Thymus (tissue), 11 donors: ENCODE data around the gene RGL2. TPM values are rescaled to one million over a fixed set of nuclear protein-coding genes. Genes with fewer than 3 reads are reported as not detected.
"Not testable (repeated sequence)": the region's sequence is repeated elsewhere in the genome, so short reads cannot be mapped to it uniquely, and the experiment has no call there.

ENCODE experiments used
- DNase-seq, 9 donors: peaks; one replicate each; pipeline ENCODE4 v3.0.0-alpha.2; 2013; ENCODE audit warnings: low spot score in 9 of 9, low read depth in 6 of 9, missing footprints in 1 of 9
- H3K27ac ChIP-seq, 2 donors: one replicate each; pipeline ENCODE4 v1.5.1; 2013; ENCODE audit warnings: control low read depth in 1 of 2, low read depth in 1 of 2, low read length in 1 of 2, mild to moderate bottlenecking in 1 of 2, moderate library complexity in 1 of 2
- H3K27me3 ChIP-seq, 2 donors: one replicate each; pipeline ENCODE4 v1.5.1; 2013; ENCODE audit warnings: low read length in 1 of 2; ENCODE audit not compliant: control insufficient read depth in 2 of 2, insufficient read depth in 1 of 2
- H3K36me3 ChIP-seq, 2 donors: one replicate each; pipeline ENCODE4 v1.5.1; 2013; ENCODE audit warnings: low read length in 1 of 2, mild to moderate bottlenecking in 1 of 2, moderate library complexity in 1 of 2; ENCODE audit not compliant: control insufficient read depth in 2 of 2, insufficient read depth in 2 of 2
- H3K4me1 ChIP-seq, 2 donors: one replicate each; pipeline ENCODE4 v1.5.1; 2013; ENCODE audit warnings: low read length in 2 of 2; ENCODE audit not compliant: control insufficient read depth in 2 of 2, insufficient read depth in 2 of 2
- H3K4me3 ChIP-seq, 2 donors: one replicate each; pipeline ENCODE4 v1.5.1; 2013; ENCODE audit warnings: low read length in 2 of 2, control low read depth in 1 of 2, mild to moderate bottlenecking in 1 of 2
- H3K9me3 ChIP-seq, 2 donors: one replicate each; pipeline ENCODE4 v1.5.1; 2013; ENCODE audit warnings: low read length in 1 of 2, mild to moderate bottlenecking in 1 of 2; ENCODE audit not compliant: control insufficient read depth in 2 of 2, insufficient read depth in 1 of 2
- WGBS: extraction: QIAGEN DNeasy Blood & Tissue Kit; methylation state at CpG from one replicate; pipeline ENCODE4 v1.1.7; 2013; 5-methylcytosine and 5-hydroxymethylcytosine counted together
- polyA plus RNA-seq: library from polyadenylated mRNA; stranded (reverse); fragments of 200-250 nt; gene quantifications from one replicate; pipeline ENCODE4 v1.2.3, GENCODE V29; 2013
- total RNA-seq: library from RNA; stranded (reverse); fragments of 120-200 nt; gene quantifications from one replicate; pipeline ENCODE4 v1.2.4, GENCODE V29; 2013
- donor health status: healthy.

RGL2 gene
- total and polyA plus RNA-seq, 2 donors, result 19.9 to 120 TPM

DNA sequence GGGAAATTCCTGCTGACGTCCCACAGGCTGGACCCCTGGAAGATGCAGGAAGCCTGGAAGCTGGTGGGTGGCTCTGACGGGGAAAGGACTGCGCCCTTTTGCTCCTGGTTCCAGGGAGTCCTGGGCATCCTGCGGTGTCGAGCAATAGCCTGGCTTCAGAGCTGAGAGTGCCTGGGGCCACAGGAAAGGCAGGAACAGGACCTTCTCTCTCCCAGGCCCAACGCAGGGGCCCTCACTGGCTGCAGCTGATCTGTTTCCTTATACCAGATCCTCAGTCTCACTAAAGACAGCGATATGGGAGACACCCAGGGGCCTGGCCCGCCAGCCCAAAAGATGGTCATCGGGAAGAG lies 20.4 kb downstream of the RGL2 start:
- no peak for DNase-seq
- 96% methylated on average over 9 of the region's 9 CpGs for WGBS
- Histone ChIP-seq H3K4me3 (peak overlapping the region in 1 of 2 donors; percentile 92), H3K27me3 (no peaks in the 10 kb centered on the region), H3K4me1 (peaks cover 22 to 51% of the 10 kb centered on the region in 2 donors), H3K27ac (peak overlapping the region; percentile 35 to 97), H3K9me3 (no peaks in the 10 kb centered on the region), H3K36me3 (peaks cover 54 to 76% of the 10 kb centered on the region in 2 donors)

- Histone ChIP-seq H3K27ac (peak overlapping the region; percentile 94 to 97), H3K4me1 (peaks cover 25 to 55% of the 10 kb centered on the region in 2 donors), H3K36me3 (peaks cover 54 to 79% of the 10 kb centered on the region in 2 donors), H3K9me3 (no peaks in the 10 kb centered on the region), H3K4me3 (peak overlapping the region; percentile 90 to 92), H3K27me3 (no peaks in the 10 kb centered on the region)
- DNase-seq, result peak in 3 of 9 donors; percentile 15 to 53 (median 26)
- WGBS, result 55% methylated on average over 39 of the region's 39 CpGs
Measured at GRCh38 chr6:33277663-33278391, 20.9 kb downstream of the RGL2 start.

DNA sequence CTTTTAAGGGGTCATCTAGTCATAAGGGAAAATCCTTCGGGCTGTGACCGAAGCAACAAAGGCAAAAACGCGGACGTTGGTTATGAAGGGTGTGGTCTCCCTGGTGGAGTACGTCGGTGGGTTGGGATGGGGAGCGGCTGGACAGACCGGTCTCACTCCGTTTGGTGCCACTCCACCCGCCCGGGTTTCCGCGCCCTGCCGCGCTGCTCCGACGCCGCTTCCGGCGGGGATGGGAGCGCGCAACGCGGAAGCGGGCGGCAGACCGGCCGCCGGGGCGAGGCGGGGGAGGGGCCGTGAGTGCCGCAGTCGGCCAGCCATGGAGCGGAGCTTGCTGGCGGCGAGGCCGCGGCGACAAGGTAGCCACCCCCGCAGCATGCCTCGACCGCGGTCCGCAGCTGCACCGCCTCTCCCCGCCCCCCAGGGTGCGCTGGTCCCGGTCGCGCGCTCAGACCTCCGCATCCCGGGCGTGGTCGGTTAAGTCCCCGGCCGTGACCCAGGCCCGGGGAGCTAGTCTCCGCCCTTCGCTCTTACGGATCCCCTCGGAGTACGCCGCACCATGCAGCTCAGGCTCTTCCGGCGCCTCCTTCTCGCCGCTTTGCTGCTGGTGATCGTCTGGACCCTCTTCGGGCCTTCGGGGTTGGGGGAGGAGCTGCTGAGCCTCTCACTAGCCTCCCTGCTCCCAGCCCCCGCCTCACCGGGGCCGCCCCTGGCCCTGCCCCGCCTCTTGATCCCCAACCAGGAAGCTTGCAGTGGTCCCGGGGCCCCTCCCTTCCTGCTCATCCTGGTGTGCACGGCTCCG lies 21.7 kb downstream of the RGL2 start, which contains the start of gene B3GALT4:
Gene B3GALT4, plus strand, starts transcription at position 260 of the 799 bp plus-strand sequence. Its CDS starts 297 bp downstream, at position 557.
- peaks cover 31 to 62% of the 10 kb centered on the region in 2 donors for H3K4me1 ChIP-seq
- under 1% methylated on average over 80 of the region's 80 CpGs for WGBS
- peak within 1 kb of the TSS; percentile 90 to 92 for H3K4me3 ChIP-seq
- DNase-seq, result peak in 7 of 9 donors; percentile 48 to 80 (median 62)
- H3K36me3 ChIP-seq, result peaks cover 50 to 75% of the 10 kb centered on the region in 2 donors
- H3K9me3 ChIP-seq, result no peaks in the 10 kb centered on the region
- H3K27me3 ChIP-seq, result no peaks in the 10 kb centered on the region
- peak within 1 kb of the TSS; percentile 94 to 97 for H3K27ac ChIP-seq

- Histone ChIP-seq H3K9me3 (no peaks in the 10 kb centered on the region), H3K4me3 (peak overlapping the region; percentile 90 to 92), H3K27me3 (no peaks in the 10 kb centered on the region), H3K27ac (peak overlapping the region; percentile 88 to 97), H3K36me3 (peaks cover 49 to 72% of the 10 kb centered on the region in 2 donors), H3K4me1 (peaks cover 31 to 62% of the 10 kb centered on the region in 2 donors)
- no peak for DNase-seq
Measured at GRCh38 chr6:33276581-33276863, 22.2 kb downstream of the RGL2 start.

- H3K27ac ChIP-seq, result peak overlapping the region; percentile 88 to 97
- DNase-seq, H3K27me3 ChIP-seq, H3K9me3 ChIP-seq: not testable (repeated sequence)
- 91% methylated on average over 16 of the region's 16 CpGs for WGBS
- peaks cover 31 to 65% of the 10 kb centered on the region in 2 donors for H3K4me1 ChIP-seq
- H3K36me3 ChIP-seq, result peaks cover 45 to 70% of the 10 kb centered on the region in 2 donors
- peak overlapping the region; percentile 90 to 92 for H3K4me3 ChIP-seq
Measured at GRCh38 chr6:33275795-33276580, 22.8 kb downstream of the RGL2 start.

- 91% methylated on average over 14 of the region's 14 CpGs for WGBS
- peak overlapping the region in 1 of 2 donors; percentile 3 for H3K27ac ChIP-seq
- no peaks in the 10 kb centered on the region for H3K27me3 ChIP-seq
- no peak overlapping the region for H3K4me3 ChIP-seq
- no peak for DNase-seq
- no peaks in the 10 kb centered on the region for H3K9me3 ChIP-seq
- peaks cover 30 to 57% of the 10 kb centered on the region in 2 donors for H3K36me3 ChIP-seq
- H3K4me1 ChIP-seq, result peaks cover 37 to 63% of the 10 kb centered on the region in 2 donors
Measured at GRCh38 chr6:33273924-33274902, 24.5 kb downstream of the RGL2 start.

GRCh38 chr6:33273129-33273923 lies 25.4 kb downstream of the RGL2 start:
- Histone ChIP-seq H3K27ac (peak overlapping the region in 1 of 2 donors; percentile 10), H3K9me3 (no peaks in the 10 kb centered on the region), H3K4me1 (peaks cover 34 to 62% of the 10 kb centered on the region in 2 donors), H3K4me3 (peak overlapping the region; percentile 90), H3K36me3 (peaks cover 30 to 57% of the 10 kb centered on the region in 2 donors), H3K27me3 (no peaks in the 10 kb centered on the region)
- no peak for DNase-seq
- 84% methylated on average over 11 of the region's 11 CpGs for WGBS
